ENCODE data around the gene GLI3.

GRCh38 chr7:41940760-41941343 lies 296.2 kb downstream of the GLI3 start:
- TF ChIP-seq POLR2A (IDR thresholded peaks at IDR 0.05) (peak in 1 of 2 donors; percentile 3), CTCF (IDR thresholded peaks at IDR 0.05) (peak; percentile 83 to 96 (median 90))

Data from heart left ventricle (tissue), 13 donors.